HepG2 (cell line): Measurements from ENCODE around the gene PRDX2. TPM values are rescaled to one million over a fixed set of nuclear protein-coding genes. Genes with fewer than 3 reads are reported as not detected.

ENCODE experiments used
- ARNTL ChIP-seq: sonication (generic); formaldehyde crosslinking; IDR thresholded peaks from 2 replicates; pipeline ENCODE4 v1.4.0; 2020; ENCODE audit warnings: mild to moderate bottlenecking, missing genetic modification reagents
- JUNB ChIP-seq: sonication (generic); formaldehyde crosslinking; IDR thresholded peaks from 2 replicates; pipeline ENCODE4 v1.8.0; 2022; ENCODE audit warnings: missing genetic modification reagents, mild to moderate bottlenecking, borderline replicate concordance
- MAZ ChIP-seq, 2 experiments: sonication (generic) in 1 of 2; formaldehyde crosslinking in 1 of 2; IDR thresholded peaks; 2 replicates each; pipeline versions ENCODE4 v1.5.0 to v1.6.1; 2012 to 2020; ENCODE audit warnings: low read depth in 2 of 2, mild to moderate bottlenecking in 2 of 2, borderline replicate concordance in 1 of 2, improper control_type of control experiment in 1 of 2, low read length in 1 of 2, missing genetic modification reagents in 1 of 2, moderate library complexity in 1 of 2
- NFKBIZ ChIP-seq: IDR thresholded peaks from 2 replicates; pipeline ENCODE4 v1.6.1; 2018; ENCODE audit warnings: missing genetic modification reagents, missing compliant biosample characterization
- NR2F2 ChIP-seq: IDR thresholded peaks from 2 replicates; pipeline ENCODE4 v1.6.1; 2012; ENCODE audit warnings: low read depth, inconsistent platforms, borderline replicate concordance
- TEAD2 ChIP-seq: sonication (generic); formaldehyde crosslinking; IDR thresholded peaks from 2 replicates; pipeline ENCODE4 v1.9.0; 2021; ENCODE audit warnings: missing genetic modification reagents
- ZC3H4 ChIP-seq: sonication (generic); formaldehyde crosslinking; IDR thresholded peaks from 2 replicates; pipeline ENCODE4 v1.4.0; 2020; ENCODE audit warnings: missing genetic modification reagents, borderline replicate concordance
- ZMYM3 ChIP-seq: sonication (generic); formaldehyde crosslinking; IDR thresholded peaks from 2 replicates; pipeline ENCODE4 v1.5.1; 2020; ENCODE audit warnings: mild to moderate bottlenecking, missing genetic modification reagents
- ZNF557 ChIP-seq: sonication (generic); formaldehyde crosslinking; IDR thresholded peaks from 2 replicates; pipeline ENCODE4 v1.4.0; 2020; ENCODE audit warnings: missing genetic modification reagents
- ZNF605 ChIP-seq: sonication (generic); formaldehyde crosslinking; IDR thresholded peaks from 2 replicates; pipeline ENCODE4 v1.8.0; 2022; ENCODE audit warnings: mild to moderate bottlenecking, missing genetic modification reagents
- ZNF747 ChIP-seq: sonication (generic); formaldehyde crosslinking; IDR thresholded peaks from 2 replicates; pipeline ENCODE4 v1.8.1; 2023; ENCODE audit warnings: missing genetic modification reagents, mild to moderate bottlenecking, borderline replicate concordance
- polyA plus RNA-seq, 8 experiments: library from polyadenylated mRNA; depleted of rRNA in 3 of 8; stranded (reverse) in 7 of 8; unstranded in 1 of 8; fragments of >200 nt; fragmentation: Illumina TruSeq in 4 of 8; extraction: Trizol in 4 of 8; gene quantifications; 2 replicates each; pipeline versions ENCODE4 v1.2.1 to v1.2.3, GENCODE V29; 2011 to 2016; ENCODE audit warnings: low read depth in 4 of 8, missing spikeins in 1 of 8, mixed read lengths in 1 of 8; ENCODE audit not compliant: insufficient read depth in 1 of 8
- total RNA-seq, 5 experiments: library from RNA; depleted of rRNA; stranded (reverse); fragments of >200 nt; fragmentation: Illumina TruSeq; extraction: Trizol; gene quantifications; 2 replicates each; pipeline ENCODE4 v1.2.3, GENCODE V29; 2016; ENCODE audit warnings: low read depth in 1 of 5
- TF ChIP-seq, protein P1 (sequence below): IDR thresholded peaks from 2 replicates; pipeline ENCODE4 v1.6.1; 2012; ENCODE audit warnings: low read length, improper control_type of control experiment
- TF ChIP-seq, protein P2 (sequence below): sonication (generic); formaldehyde crosslinking; IDR thresholded peaks from 2 replicates; pipeline ENCODE4 v1.8.1; 2022; ENCODE audit warnings: mild to moderate bottlenecking, missing genetic modification reagents
- TF ChIP-seq, protein P3 (sequence below): sonication (generic); formaldehyde crosslinking; IDR thresholded peaks from 2 replicates; pipeline ENCODE4 v1.8.0; 2022; ENCODE audit warnings: missing genetic modification reagents, mild to moderate bottlenecking, borderline replicate concordance
- TF ChIP-seq, protein P4 (sequence below): sonication (generic); formaldehyde crosslinking; IDR thresholded peaks from 2 replicates; pipeline ENCODE4 v1.9.0; 2022; ENCODE audit warnings: low read depth, missing genetic modification reagents
- TF ChIP-seq, protein P5 (sequence below): sonication (generic); formaldehyde crosslinking; IDR thresholded peaks from 2 replicates; pipeline ENCODE4 v1.4.0; 2020; ENCODE audit warnings: missing genetic modification reagents, mild to moderate bottlenecking, borderline replicate concordance
- TF ChIP-seq, protein P6 (sequence below): sonication (generic); formaldehyde crosslinking; IDR thresholded peaks from 2 replicates; pipeline ENCODE4 v1.4.0; 2020; ENCODE audit warnings: mild to moderate bottlenecking, missing genetic modification reagents

PRDX2 gene
- total and polyA plus RNA-seq, 2 of the 13 experiments (the other 11 are each of a cell fraction or from before 2014, with no cell fraction given), result 218 to 381 TPM

DNA sequence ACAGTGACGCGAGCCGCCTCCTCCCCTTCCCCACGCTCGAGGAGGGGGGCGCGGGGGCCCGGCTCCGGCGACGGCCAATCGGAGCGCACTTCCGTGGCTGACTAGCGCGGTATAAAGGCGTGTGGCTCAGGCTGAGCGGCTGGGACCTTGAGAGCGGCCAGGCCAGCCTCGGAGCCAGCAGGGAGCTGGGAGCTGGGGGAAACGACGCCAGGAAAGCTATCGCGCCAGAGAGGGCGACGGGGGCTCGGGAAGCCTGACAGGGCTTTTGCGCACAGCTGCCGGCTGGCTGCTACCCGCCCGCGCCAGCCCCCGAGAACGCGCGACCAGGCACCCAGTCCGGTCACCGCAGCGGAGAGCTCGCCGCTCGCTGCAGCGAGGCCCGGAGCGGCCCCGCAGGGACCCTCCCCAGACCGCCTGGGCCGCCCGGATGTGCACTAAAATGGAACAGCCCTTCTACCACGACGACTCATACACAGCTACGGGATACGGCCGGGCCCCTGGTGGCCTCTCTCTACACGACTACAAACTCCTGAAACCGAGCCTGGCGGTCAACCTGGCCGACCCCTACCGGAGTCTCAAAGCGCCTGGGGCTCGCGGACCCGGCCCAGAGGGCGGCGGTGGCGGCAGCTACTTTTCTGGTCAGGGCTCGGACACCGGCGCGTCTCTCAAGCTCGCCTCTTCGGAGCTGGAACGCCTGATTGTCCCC, 10.1 kb downstream of the PRDX2 start, which contains the start of gene JUNB (continued):
- TF ChIP-seq, protein P1, sequence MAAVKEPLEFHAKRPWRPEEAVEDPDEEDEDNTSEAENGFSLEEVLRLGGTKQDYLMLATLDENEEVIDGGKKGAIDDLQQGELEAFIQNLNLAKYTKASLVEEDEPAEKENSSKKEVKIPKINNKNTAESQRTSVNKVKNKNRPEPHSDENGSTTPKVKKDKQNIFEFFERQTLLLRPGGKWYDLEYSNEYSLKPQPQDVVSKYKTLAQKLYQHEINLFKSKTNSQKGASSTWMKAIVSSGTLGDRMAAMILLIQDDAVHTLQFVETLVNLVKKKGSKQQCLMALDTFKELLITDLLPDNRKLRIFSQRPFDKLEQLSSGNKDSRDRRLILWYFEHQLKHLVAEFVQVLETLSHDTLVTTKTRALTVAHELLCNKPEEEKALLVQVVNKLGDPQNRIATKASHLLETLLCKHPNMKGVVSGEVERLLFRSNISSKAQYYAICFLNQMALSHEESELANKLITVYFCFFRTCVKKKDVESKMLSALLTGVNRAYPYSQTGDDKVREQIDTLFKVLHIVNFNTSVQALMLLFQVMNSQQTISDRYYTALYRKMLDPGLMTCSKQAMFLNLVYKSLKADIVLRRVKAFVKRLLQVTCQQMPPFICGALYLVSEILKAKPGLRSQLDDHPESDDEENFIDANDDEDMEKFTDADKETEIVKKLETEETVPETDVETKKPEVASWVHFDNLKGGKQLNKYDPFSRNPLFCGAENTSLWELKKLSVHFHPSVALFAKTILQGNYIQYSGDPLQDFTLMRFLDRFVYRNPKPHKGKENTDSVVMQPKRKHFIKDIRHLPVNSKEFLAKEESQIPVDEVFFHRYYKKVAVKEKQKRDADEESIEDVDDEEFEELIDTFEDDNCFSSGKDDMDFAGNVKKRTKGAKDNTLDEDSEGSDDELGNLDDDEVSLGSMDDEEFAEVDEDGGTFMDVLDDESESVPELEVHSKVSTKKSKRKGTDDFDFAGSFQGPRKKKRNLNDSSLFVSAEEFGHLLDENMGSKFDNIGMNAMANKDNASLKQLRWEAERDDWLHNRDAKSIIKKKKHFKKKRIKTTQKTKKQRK, result no peak
- TF ChIP-seq, protein P2, sequence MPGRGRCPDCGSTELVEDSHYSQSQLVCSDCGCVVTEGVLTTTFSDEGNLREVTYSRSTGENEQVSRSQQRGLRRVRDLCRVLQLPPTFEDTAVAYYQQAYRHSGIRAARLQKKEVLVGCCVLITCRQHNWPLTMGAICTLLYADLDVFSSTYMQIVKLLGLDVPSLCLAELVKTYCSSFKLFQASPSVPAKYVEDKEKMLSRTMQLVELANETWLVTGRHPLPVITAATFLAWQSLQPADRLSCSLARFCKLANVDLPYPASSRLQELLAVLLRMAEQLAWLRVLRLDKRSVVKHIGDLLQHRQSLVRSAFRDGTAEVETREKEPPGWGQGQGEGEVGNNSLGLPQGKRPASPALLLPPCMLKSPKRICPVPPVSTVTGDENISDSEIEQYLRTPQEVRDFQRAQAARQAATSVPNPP (CRISPR knock-in tag), result no peak
- TF ChIP-seq ZNF605 (CRISPR knock-in tag) (peak; percentile 58), TEAD2 (no peak), ARNTL (CRISPR knock-in tag) (peak; percentile 98), ZNF747 (CRISPR knock-in tag) (peak; percentile 66; the same call in 1 of the 2 replicates), ZC3H4 (0 out of 2 replicates have a peak, but pooled peaks have one; percentile 85), NR2F2 (no peak), NFKBIZ (CRISPR knock-in tag) (0 out of 2 replicates have a peak, but pooled peaks have one; percentile 81), ZMYM3 (peak; percentile 56; the same call in 1 of the 2 replicates), ZNF557 (no peak; the same call in 1 of the 2 replicates), MAZ (IDR thresholded peaks at IDR 0.05; ENCODE audit: borderline replicate concordance, low read depth, low read length) (peak; percentile 95), MAZ (CRISPR knock-in tag; IDR thresholded peaks at IDR 0.05; ENCODE audit: low read depth) (peak; percentile 98), JUNB (no peak)
- TF ChIP-seq, protein P3, sequence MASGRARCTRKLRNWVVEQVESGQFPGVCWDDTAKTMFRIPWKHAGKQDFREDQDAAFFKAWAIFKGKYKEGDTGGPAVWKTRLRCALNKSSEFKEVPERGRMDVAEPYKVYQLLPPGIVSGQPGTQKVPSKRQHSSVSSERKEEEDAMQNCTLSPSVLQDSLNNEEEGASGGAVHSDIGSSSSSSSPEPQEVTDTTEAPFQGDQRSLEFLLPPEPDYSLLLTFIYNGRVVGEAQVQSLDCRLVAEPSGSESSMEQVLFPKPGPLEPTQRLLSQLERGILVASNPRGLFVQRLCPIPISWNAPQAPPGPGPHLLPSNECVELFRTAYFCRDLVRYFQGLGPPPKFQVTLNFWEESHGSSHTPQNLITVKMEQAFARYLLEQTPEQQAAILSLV, result peak; percentile 82; the same call in 1 of the 2 replicates
- TF ChIP-seq, protein P4, sequence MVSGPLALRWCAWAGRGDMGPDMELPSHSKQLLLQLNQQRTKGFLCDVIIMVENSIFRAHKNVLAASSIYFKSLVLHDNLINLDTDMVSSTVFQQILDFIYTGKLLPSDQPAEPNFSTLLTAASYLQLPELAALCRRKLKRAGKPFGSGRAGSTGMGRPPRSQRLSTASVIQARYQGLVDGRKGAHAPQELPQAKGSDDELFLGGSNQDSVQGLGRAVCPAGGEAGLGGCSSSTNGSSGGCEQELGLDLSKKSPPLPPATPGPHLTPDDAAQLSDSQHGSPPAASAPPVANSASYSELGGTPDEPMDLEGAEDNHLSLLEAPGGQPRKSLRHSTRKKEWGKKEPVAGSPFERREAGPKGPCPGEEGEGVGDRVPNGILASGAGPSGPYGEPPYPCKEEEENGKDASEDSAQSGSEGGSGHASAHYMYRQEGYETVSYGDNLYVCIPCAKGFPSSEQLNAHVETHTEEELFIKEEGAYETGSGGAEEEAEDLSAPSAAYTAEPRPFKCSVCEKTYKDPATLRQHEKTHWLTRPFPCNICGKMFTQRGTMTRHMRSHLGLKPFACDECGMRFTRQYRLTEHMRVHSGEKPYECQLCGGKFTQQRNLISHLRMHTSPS (CRISPR knock-in tag), result no peak
- TF ChIP-seq, protein P5, sequence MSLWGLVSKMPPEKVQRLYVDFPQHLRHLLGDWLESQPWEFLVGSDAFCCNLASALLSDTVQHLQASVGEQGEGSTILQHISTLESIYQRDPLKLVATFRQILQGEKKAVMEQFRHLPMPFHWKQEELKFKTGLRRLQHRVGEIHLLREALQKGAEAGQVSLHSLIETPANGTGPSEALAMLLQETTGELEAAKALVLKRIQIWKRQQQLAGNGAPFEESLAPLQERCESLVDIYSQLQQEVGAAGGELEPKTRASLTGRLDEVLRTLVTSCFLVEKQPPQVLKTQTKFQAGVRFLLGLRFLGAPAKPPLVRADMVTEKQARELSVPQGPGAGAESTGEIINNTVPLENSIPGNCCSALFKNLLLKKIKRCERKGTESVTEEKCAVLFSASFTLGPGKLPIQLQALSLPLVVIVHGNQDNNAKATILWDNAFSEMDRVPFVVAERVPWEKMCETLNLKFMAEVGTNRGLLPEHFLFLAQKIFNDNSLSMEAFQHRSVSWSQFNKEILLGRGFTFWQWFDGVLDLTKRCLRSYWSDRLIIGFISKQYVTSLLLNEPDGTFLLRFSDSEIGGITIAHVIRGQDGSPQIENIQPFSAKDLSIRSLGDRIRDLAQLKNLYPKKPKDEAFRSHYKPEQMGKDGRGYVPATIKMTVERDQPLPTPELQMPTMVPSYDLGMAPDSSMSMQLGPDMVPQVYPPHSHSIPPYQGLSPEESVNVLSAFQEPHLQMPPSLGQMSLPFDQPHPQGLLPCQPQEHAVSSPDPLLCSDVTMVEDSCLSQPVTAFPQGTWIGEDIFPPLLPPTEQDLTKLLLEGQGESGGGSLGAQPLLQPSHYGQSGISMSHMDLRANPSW (CRISPR knock-in tag), result peak; percentile 54; the same call in 1 of the 2 replicates
- TF ChIP-seq, protein P6, sequence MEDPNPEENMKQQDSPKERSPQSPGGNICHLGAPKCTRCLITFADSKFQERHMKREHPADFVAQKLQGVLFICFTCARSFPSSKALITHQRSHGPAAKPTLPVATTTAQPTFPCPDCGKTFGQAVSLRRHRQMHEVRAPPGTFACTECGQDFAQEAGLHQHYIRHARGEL (CRISPR knock-in tag), result no peak
